UCSD-AML1 (cell line): ENCODE measurements around the gene CA5B.
"Not testable (repeated sequence)": the region's sequence is repeated elsewhere in the genome, so short reads cannot be mapped to it uniquely, and the experiment has no call there.

Experiments
- DNase-seq: peaks from one replicate; lab custom pipeline; 2025; ENCODE audit not compliant: unreplicated experiment; lab: John Stamatoyannopoulos, UW

The CA5B gene, protein sequence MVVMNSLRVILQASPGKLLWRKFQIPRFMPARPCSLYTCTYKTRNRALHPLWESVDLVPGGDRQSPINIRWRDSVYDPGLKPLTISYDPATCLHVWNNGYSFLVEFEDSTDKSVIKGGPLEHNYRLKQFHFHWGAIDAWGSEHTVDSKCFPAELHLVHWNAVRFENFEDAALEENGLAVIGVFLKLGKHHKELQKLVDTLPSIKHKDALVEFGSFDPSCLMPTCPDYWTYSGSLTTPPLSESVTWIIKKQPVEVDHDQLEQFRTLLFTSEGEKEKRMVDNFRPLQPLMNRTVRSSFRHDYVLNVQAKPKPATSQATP

DNA sequence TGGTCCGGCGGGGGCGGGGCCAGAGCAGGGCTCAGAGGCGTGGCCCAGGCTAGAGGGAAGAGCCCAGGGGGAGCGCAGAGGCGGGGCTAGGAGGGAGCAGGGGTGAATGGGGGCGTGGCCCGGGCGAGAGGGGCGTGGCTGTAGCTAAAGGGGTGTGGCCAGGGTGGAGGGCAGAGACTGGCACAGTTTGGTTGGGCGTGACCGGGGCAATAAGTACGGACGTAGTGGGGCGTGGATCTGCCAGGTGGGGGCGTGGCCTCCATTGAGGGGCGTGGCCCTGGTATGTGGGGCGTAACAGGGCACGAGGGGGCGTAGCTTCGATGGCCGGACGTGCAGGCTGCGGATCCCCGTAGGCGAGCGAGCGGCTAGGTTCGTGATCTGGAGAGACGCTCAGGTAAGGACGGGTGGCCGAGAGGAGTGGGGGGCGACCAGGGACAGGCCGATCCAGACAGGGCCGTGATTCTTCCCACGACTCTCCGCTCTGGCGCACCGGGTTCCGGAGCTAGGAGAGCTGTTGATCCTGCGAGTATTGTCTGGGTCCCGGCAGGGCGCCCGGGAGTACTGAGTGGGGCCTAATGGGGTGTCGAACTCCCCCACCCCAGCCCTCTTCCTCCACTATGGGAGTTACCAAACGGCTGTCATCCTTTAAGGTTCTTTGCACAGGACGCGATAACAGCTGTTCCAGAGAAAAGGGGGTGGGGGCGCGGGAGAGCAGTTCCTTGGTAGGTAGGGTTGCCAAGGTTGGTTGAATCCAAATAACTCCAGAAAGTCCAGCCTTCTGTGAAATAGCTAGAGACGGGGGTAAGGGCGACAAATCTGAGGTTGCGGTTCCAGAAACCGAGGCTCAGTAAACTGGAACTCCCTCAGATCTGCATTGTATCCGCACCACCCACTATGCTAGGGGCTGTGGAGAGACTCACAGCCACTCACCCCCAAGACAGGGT is at the start of gene CA5B:
Gene CA5B (plus strand): TSS at position 312 of the 944 bp plus-strand sequence. CDS start 11,754 bp downstream, outside the sequence.
- no peak for DNase-seq

DNA sequence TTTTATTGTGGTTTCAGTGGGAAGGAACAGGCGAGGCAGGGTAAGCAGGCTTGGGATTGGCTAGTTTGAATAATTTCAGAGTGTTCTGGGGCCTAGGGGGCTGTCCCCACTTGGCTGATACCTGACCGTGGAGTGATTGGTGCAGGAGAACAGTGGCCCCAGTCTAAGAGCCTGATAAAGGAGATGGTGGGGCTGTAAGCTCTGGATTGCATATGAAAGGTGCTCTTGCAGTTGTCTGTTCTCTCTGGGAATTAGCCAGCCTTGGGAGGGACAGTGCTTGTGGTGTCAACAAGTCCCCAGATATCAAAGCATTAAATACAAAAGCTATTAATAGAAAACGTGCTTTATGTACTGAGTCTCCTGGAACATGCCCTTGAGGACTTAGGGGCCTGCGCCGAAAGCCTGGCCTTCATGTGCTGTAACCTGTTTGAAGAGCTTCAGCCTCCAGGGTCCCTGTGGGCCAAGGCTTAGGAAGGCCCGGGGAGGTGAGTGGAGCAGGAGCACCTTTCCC is 43.1 kb upstream of the CA5B start:
- DNase-seq = no peak

- no peak for DNase-seq
Measured at GRCh38 chrX:15696516-15696915, 41.6 kb upstream of the CA5B start.

- DNase-seq = no peak
Measured at GRCh38 chrX:15702488-15703371, 35.3 kb upstream of the CA5B start.

DNA sequence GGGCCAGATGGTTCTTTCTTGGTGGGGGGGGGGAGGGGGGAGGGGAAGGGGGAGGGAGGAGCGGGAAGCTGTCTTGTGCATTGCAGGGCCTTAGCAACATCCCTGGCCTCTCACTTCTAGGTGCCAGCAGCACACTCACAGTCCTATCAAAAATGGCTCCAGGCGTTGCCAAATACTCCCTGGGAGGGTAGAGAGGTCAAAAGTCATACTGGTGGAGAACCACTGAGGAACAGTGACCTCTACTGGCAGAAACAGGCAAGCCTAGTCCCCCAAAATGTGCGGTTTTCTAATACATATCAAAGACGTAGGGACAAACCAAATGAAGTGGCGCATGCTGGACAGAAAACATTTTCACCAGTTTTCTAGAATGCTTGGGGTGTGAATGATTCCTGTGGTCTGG is 34.3 kb upstream of the CA5B start:
- not testable (repeated sequence) for DNase-seq

GRCh38 chrX:15704273-15704672 is 33.8 kb upstream of the CA5B start:
- DNase-seq = not testable (repeated sequence)

DNA sequence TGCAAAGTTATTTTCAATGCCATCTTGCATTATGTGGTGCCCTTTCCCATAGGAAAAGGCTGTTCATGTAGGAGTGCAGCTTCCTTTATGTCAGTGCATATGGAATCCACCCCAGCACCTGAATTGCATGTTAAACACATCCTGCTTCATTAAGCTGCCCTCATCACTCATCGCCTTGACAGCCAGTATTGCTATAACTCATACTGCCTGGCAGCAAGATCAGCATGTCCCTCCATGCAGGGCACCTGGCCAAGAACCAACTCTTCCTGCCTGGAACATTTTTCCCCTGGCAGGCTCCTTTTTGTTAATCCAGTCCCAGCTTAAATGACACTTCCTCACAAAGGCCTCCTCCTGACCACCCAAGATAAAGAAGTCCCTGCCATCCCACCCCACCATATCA is 23.5 kb upstream of the CA5B start:
- no peak for DNase-seq

DNA sequence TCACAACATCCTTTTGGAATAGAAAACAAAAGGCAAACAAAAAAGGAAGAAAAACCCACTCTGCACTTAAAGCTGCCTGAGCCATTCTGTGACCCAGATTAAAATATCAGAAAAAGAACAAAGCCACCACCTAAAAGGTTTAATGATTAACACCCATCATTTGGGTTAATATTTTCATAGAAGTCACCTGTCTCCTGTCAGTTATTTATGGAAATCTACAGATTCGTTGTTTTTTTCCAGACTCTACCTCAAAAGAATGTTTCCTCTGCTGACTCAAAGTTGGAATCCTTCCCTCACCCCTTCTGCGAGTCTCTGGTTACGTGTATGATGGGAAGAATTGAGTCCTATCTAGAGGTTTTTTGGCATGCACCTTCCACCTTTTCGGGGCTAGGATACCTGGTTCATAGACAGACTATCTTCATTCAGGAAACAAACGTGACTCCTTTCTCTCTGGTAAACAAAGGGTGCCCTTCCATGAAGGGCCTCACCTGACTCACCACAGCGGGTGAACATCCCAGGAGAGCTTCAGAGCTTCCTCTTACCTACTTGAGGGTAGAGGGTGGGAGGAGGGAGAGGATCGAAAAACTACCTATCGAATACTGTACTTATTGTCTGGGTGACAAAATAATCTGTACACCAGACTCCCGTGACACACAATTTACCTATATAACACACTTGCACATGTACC is 19.6 kb upstream of the CA5B start:
- no peak for DNase-seq

GRCh38 chrX:15719324-15719968 is 18.6 kb upstream of the CA5B start:
- no peak for DNase-seq

- DNase-seq = no peak
Measured at GRCh38 chrX:15721911-15722310, 16.2 kb upstream of the CA5B start.

DNA sequence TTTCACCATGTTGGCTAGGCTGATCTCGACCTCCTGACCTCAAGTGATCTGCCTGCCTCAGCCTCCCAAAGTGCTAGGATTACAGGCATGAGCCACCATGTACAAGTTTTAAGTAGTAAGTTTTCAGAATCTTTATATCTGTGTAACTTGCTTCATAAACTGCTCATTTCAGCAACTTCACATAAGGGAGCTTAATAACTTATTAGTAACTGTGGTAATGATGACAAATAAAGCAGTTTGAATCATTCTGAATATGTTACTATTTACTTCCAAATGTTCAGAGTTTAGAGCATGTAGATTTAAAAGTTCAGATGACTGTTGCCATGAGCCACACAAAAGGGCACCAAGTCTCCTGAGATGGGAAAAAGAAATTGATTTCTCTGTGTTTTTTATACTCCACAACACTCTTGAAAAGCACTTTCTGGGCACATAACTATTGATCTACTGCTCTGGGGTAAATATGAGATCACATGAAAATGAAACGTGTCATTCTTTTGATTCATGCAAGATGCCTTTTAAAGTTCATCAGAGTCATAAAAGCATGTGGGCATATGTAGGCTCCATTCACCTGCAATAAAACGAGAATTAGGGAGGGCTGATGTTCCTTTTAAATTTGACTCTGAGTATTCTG is 14.1 kb upstream of the CA5B start:
- DNase-seq = no peak

DNA sequence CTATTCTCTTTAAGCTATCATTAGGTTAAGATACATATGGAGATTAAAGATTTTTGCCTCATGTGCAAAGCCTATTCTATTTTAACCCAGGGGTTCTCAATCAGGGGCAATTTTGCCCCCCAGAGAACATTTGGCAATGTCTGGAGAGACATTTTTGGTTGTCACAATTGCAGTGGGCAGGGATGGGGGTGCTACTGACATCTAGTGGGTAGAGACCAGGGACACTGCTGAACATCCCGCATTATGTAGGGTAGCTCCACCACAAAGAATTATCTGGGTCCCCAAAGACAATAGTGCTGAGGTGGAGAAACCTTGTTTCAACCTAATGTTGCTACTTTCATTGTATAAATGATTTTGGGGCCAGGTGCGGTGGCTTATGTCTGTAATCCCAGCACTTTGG is 13.2 kb upstream of the CA5B start:
- no peak for DNase-seq

DNA sequence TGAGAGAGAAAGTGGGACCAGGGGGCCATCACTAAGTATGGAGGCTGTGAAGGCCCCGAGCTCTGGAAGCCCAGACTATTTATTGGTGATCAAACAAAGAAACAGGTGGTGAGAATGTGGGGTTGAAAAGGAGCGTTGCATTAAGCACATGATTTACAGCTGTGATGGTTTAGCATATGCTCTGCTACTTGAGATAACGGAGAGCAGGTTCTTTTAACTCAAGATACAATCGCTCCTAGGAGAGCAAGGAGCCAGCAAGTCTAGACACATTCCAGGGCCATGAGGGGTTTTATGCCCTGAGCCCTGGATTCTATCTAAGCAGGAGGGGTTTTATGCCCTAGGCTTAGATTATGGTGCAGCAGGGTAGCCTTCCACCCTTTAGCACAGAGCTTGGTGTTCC is 6.7 kb upstream of the CA5B start:
- DNase-seq = not testable (repeated sequence)

DNA sequence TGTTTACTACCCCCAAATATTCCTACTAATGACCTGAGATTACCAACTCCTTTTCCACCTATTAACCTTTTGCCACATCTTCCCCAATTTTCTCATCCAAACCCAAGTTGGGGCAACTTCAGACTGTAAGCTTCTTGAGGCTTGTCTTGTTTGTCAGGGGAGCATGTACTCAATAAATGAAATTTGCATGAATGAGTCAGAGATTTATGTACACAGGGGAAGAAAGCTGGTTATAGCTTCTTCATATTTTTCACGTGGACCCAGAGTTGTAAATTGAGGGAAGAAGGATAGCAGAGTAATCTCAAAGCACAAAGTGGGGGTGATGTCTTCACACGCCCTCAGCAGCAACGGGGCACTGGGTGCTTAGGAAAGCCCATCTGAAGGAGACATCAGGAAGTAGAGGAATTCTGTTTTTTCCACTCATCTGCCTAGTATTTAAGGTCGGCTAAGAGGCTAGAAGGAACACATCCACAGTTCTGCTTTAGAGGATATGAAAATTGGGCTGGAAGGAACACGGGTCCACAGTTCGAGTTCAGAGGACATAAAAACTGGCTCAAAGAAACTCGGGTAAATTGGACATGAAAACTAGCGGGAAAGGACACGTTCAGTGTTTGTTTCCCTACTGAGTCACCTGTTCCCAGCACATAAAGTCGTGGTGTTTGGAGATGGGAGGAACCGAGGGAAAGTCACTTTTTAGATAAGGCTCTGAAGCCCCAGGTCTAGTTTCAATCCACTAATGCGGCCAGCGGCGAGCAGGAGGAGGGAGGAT is 696 bp upstream of the CA5B start:
- DNase-seq = no peak

DNA sequence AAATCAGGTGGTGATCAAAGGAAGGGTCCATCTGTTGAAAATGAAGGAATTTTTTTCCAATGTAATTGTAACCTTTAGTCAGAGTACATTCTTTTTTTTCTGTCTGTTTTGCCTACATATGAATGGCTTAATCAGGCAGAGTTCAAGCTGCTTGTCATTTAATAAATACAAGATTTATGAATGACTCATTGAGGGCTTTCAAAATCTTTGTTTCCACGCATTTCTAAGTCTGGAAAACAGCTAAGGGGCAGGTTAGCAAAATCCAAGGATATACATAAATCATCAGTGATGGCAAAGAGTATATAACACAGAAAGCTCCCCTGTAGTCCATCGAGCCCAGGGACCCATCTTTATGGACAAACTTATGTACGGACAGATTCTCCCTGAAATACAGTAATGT is 1.8 kb downstream of the CA5B start:
- DNase-seq = no peak

DNA sequence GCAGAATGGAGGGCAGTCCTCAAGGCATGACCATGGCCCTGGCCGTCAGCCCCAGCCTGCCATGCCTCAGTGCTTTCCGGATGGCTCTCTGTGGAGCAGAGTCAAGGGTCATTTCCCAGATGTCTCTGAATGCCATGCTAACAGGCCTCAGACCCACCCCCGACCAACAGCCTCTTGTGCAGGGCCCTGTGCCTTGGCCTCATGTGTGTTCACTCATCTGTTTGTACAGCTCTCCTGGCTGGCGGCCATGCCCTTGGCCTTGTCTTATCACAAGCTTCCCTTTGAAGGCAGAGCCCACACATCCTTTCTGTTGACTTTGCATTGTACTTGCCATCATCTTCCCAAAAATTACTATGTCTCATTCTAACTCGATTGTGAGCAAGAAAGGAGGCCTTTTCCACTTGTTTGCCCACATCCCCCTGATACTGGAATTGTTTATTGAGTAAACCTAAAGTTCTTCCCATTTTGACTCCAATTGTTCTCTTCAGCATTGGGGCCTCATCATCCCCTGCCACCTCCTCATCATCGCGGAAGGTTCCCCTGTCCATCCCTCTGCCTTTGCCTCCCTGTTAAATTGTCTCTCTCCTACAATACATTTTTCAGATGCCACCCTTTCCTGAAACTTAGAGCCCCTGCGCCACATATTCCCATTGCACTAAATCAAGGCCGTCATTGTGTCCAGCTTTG is 6.3 kb downstream of the CA5B start:
- no peak for DNase-seq

DNA sequence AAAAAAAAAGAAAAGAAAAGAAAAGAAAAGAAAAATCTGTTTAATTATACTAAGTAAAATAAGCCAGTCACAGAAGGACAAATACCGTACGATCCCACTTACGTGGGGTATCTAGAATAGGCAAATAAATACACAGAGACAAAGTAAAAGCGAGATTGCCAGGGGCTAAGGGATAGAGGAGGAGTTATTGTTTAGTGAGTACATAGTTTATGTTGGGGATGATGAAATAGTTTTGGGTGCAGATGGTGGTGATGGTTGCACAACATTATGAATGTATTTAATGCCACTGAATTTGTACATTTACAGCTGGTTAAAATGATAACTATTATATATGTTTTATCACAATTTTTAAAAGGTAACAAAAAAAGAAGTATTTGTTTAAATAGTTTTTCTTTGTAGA is 7.1 kb downstream of the CA5B start:
- no peak for DNase-seq

GRCh38 chrX:15746651-15747050 is 8.6 kb downstream of the CA5B start:
- DNase-seq = not testable (repeated sequence)
